T-helper 17 cell (primary cell): ENCODE measurements around the gene CDKN2B. TPM values are rescaled to one million over a fixed set of nuclear protein-coding genes. Genes with fewer than 3 reads are reported as not detected.

Experiments
- ATAC-seq: fragments of 150-1000 bp; cut with Tn5 transposase; 2 replicates; pipeline ENCODE4 v1.10.0; 2021; ENCODE audit warnings: mild to moderate bottlenecking, moderate library complexity
- DNase-seq, 3 donors: peaks; one replicate each; pipeline versions ENCODE4 v3.0.0 to v3.0.0-alpha.2; 2020 to 2021
- H3K9me3 ChIP-seq: one replicate; pipeline ENCODE4 v1.7.0; 2013; ENCODE audit warnings: low read length, mild to moderate bottlenecking; ENCODE audit not compliant: control insufficient read depth, poor library complexity, severe bottlenecking
- H3K27ac Mint-ChIP-seq: one replicate; pipeline ENCODE4 v1.8.0; 2022; ENCODE audit warnings: mild to moderate bottlenecking, moderate library complexity, mixed read lengths
- H3K27me3 Mint-ChIP-seq: one replicate; pipeline ENCODE4 v1.8.0; 2022; ENCODE audit warnings: mixed read lengths
- H3K36me3 Mint-ChIP-seq: one replicate; pipeline ENCODE4 v1.8.0; 2022; ENCODE audit warnings: low read depth, mixed read lengths
- H3K4me1 Mint-ChIP-seq: one replicate; pipeline ENCODE4 v1.8.0; 2022; ENCODE audit warnings: mild to moderate bottlenecking, mixed read lengths
- H3K4me3 Mint-ChIP-seq: one replicate; pipeline ENCODE4 v1.8.0; 2022; ENCODE audit warnings: mild to moderate bottlenecking, moderate library complexity, mixed read lengths
- total RNA-seq, 4 donors: library from RNA in 2 of 4; stranded (reverse) in 2 of 4; gene quantifications; one replicate each; pipeline ENCODE4 v1.2.3 and lab custom pipeline; 2022 to 2026

CDKN2B gene
- total RNA-seq, 2 donors from 2014 or later: 1.7 to 2.0 TPM

- H3K27me3 Mint-ChIP-seq: peaks cover 8% of the 10 kb centered on the region
- H3K9me3 ChIP-seq: no peaks in the 10 kb centered on the region
- DNase-seq: peak in 1 of 3 donors; percentile 11
- H3K36me3 Mint-ChIP-seq: peaks cover 2% of the 10 kb centered on the region
- peak overlapping the region; percentile 94 for H3K27ac Mint-ChIP-seq
- ATAC-seq: peak; percentile 2
- peak overlapping the region; percentile 97 for H3K4me3 Mint-ChIP-seq
- peaks cover 15% of the 10 kb centered on the region for H3K4me1 Mint-ChIP-seq
These were observed 13.3 kb downstream of the CDKN2B start for GRCh38 chr9:21995666-21996398.

- H3K4me1 Mint-ChIP-seq: peaks cover 15% of the 10 kb centered on the region
- DNase-seq: peak; percentile 64 to 68 (median 66)
- peak; percentile 80 for ATAC-seq
- H3K36me3 Mint-ChIP-seq: peaks cover 5% of the 10 kb centered on the region
- no peaks in the 10 kb centered on the region for H3K9me3 ChIP-seq
- peaks cover 9% of the 10 kb centered on the region for H3K27me3 Mint-ChIP-seq
- peak overlapping the region; percentile 94 for H3K27ac Mint-ChIP-seq
- peak overlapping the region; percentile 97 for H3K4me3 Mint-ChIP-seq
These were observed 14.0 kb downstream of the CDKN2B start for GRCh38 chr9:21995006-21995665.

- Mint-ChIP-seq H3K36me3 (peaks cover 5% of the 10 kb centered on the region), H3K4me3 (peak within 1 kb of the TSS; percentile 97), H3K27me3 (peaks cover 7% of the 10 kb centered on the region), H3K4me1 (peaks cover 17% of the 10 kb centered on the region), H3K27ac (peak within 1 kb of the TSS; percentile 94)
- DNase-seq (peak in 2 of 3 donors; percentile 42 to 43), ATAC-seq (peak; percentile 52)
- no peaks in the 10 kb centered on the region for H3K9me3 ChIP-seq
These were observed 14.5 kb downstream of the CDKN2B start, which contains the start of gene CDKN2B-AS1 for GRCh38 chr9:21994556-21995005. Gene CDKN2B-AS1 (plus strand): TSS chr9:21994791.

- ATAC-seq: peak; percentile 53
- no peaks in the 10 kb centered on the region for H3K9me3 ChIP-seq
- Mint-ChIP-seq H3K27ac (peak within 1 kb of the TSS; percentile 94), H3K4me3 (peak within 1 kb of the TSS; percentile 97), H3K36me3 (peaks cover 5% of the 10 kb centered on the region), H3K27me3 (peaks cover 13% of the 10 kb centered on the region), H3K4me1 (peaks cover 17% of the 10 kb centered on the region)
- DNase-seq: peak in 1 of 3 donors; percentile 48
These were observed 15.1 kb downstream of the CDKN2B start, which contains the start of gene CDKN2A for GRCh38 chr9:21993893-21994555. Gene CDKN2A (minus strand): TSS chr9:21994392.

- peak overlapping the region; percentile 94 for H3K27ac Mint-ChIP-seq
- no peak for ATAC-seq
- DNase-seq: no peak
These were observed 16.1 kb downstream of the CDKN2B start for GRCh38 chr9:21993007-21993406.

GRCh38 chr9:21991072-21991959 lies 17.8 kb downstream of the CDKN2B start:
- Mint-ChIP-seq H3K4me1 (peaks cover 17% of the 10 kb centered on the region), H3K4me3 (no peak overlapping the region), H3K27me3 (peaks cover 26% of the 10 kb centered on the region), H3K27ac (no peak overlapping the region), H3K36me3 (peaks cover 5% of the 10 kb centered on the region)
- DNase-seq (no peak), ATAC-seq (no peak)
- H3K9me3 ChIP-seq: no peaks in the 10 kb centered on the region

More at GRCh38 chr9:21993007-21993406, 16.1 kb downstream of the CDKN2B start:
- Mint-ChIP-seq H3K4me3 (peak overlapping the region; percentile 97), H3K4me1 (peaks cover 17% of the 10 kb centered on the region), H3K27me3 (peaks cover 16% of the 10 kb centered on the region), H3K36me3 (peaks cover 5% of the 10 kb centered on the region)
- no peaks in the 10 kb centered on the region for H3K9me3 ChIP-seq

- H3K4me3 Mint-ChIP-seq: peak overlapping the region; percentile 2
- H3K4me1 Mint-ChIP-seq: peaks cover 13% of the 10 kb centered on the region
- no peak for DNase-seq
- no peaks in the 10 kb centered on the region for H3K9me3 ChIP-seq
- ATAC-seq: no peak
- peaks cover 31% of the 10 kb centered on the region for H3K27me3 Mint-ChIP-seq
- H3K36me3 Mint-ChIP-seq: peaks cover 3% of the 10 kb centered on the region
- no peak overlapping the region for H3K27ac Mint-ChIP-seq
These were observed 19.5 kb downstream of the CDKN2B start for GRCh38 chr9:21989440-21990189.

- Mint-ChIP-seq H3K36me3 (peaks cover 3% of the 10 kb centered on the region), H3K4me3 (no peak overlapping the region), H3K4me1 (peaks cover 10% of the 10 kb centered on the region), H3K27me3 (peaks cover 41% of the 10 kb centered on the region), H3K27ac (no peak overlapping the region)
- no peaks in the 10 kb centered on the region for H3K9me3 ChIP-seq
- ATAC-seq (no peak), DNase-seq (no peak)
These were observed 20.8 kb downstream of the CDKN2B start for GRCh38 chr9:21988056-21988990.

GRCh38 chr9:21985964-21986667 lies 23.0 kb downstream of the CDKN2B start:
- DNase-seq: no peak
- no peak overlapping the region for H3K27ac Mint-ChIP-seq
- peaks cover 8% of the 10 kb centered on the region for H3K4me1 Mint-ChIP-seq
- H3K4me3 Mint-ChIP-seq: no peak overlapping the region
- H3K36me3 Mint-ChIP-seq: peaks cover 3% of the 10 kb centered on the region
- peaks cover 60% of the 10 kb centered on the region for H3K27me3 Mint-ChIP-seq
- ATAC-seq: no peak
- no peaks in the 10 kb centered on the region for H3K9me3 ChIP-seq

- H3K27ac Mint-ChIP-seq: no peak overlapping the region
- no peak for ATAC-seq
These were observed 25.0 kb downstream of the CDKN2B start for GRCh38 chr9:21984101-21984500.

GRCh38 chr9:21983561-21983935 lies 25.6 kb downstream of the CDKN2B start:
- H3K9me3 ChIP-seq: no peaks in the 10 kb centered on the region
- Mint-ChIP-seq H3K36me3 (no peaks in the 10 kb centered on the region), H3K4me3 (no peak overlapping the region), H3K27me3 (peaks cover 61% of the 10 kb centered on the region), H3K27ac (no peak overlapping the region), H3K4me1 (peaks cover 6% of the 10 kb centered on the region)
- ATAC-seq: no peak
- DNase-seq: no peak

More at GRCh38 chr9:21984101-21984500, 25.0 kb downstream of the CDKN2B start:
- Mint-ChIP-seq H3K4me3 (no peak overlapping the region), H3K36me3 (no peaks in the 10 kb centered on the region), H3K4me1 (peaks cover 6% of the 10 kb centered on the region), H3K27me3 (peaks cover 59% of the 10 kb centered on the region)
- H3K9me3 ChIP-seq: no peaks in the 10 kb centered on the region
- no peak for DNase-seq
